Panc1 (cell line): Measurements from ENCODE around the gene FFAR3. TPM values are rescaled to one million over a fixed set of nuclear protein-coding genes. Genes with fewer than 3 reads are reported as not detected.

Experiments
- ATAC-seq: fragments of 200-7000 bp; cut with Tn5 transposase; 2 replicates; pipeline ENCODE4 v1.9.1; 2020; ENCODE audit warnings: mild to moderate bottlenecking, moderate library complexity
- BruUV-seq: library from RNA; stranded (reverse); fragments of 400-500 nt; replicated peaks from 2 replicates; lab custom pipeline; 2021; lab: Mats Ljungman, UMichigan
- CTCF ChIA-PET: fragments of 300-600 bp; sonication (Branson Sonifier 250); formaldehyde crosslinking; loops from one replicate; lab custom pipeline; 2022; ENCODE audit warnings: antibody characterized with exemption; lab: Charles Lee
- POLR2A ChIA-PET: fragments of 300-600 bp; sonication (Branson Sonifier 250); formaldehyde crosslinking; loops from one replicate; lab custom pipeline; 2022; ENCODE audit warnings: antibody characterized with exemption; lab: Charles Lee
- DNase-seq: peaks from one replicate; pipeline ENCODE4 v3.0.0-alpha.2; 2010; ENCODE audit warnings: low read depth, low spot score
- H3K27ac ChIP-seq: 2 replicates; pipeline ENCODE4 v1.5.1; 2011; ENCODE audit warnings: mild to moderate bottlenecking, low read length, inconsistent platforms
- H3K27me3 ChIP-seq: fragments of 200-500 bp; sonication (Bioruptor generic); 2 replicates; pipeline ENCODE4 v1.6.0; 2014; ENCODE audit warnings: low read length, inconsistent platforms; ENCODE audit not compliant: control insufficient read depth, insufficient read depth
- H3K36me3 ChIP-seq: fragments of 200-500 bp; sonication (Bioruptor generic); 2 replicates; pipeline ENCODE4 v1.5.1; 2014; ENCODE audit warnings: inconsistent platforms, mild to moderate bottlenecking, low read length, moderate library complexity; ENCODE audit not compliant: control insufficient read depth, insufficient read depth
- H3K4me1 ChIP-seq: 2 replicates; pipeline ENCODE4 v1.5.1; 2011; ENCODE audit warnings: inconsistent platforms, mild to moderate bottlenecking, low read length, moderate library complexity; ENCODE audit not compliant: control insufficient read depth, insufficient read depth
- H3K4me3 ChIP-seq, 2 experiments: 2 replicates each; pipeline ENCODE4 v1.5.1; 2011 to 2012; ENCODE audit warnings: low read depth in 2 of 2, low read length in 2 of 2, mild to moderate bottlenecking in 2 of 2, inconsistent platforms in 1 of 2, moderate library complexity in 1 of 2
- H3K9me3 ChIP-seq: fragments of 200-500 bp; sonication (Bioruptor generic); 2 replicates; pipeline ENCODE4 v1.5.1; 2014; ENCODE audit warnings: low read depth, mild to moderate bottlenecking, inconsistent platforms, low read length, moderate library complexity; ENCODE audit not compliant: control insufficient read depth, insufficient read depth
- CTCF ChIP-seq: fragments of 450-650 bp; IDR thresholded peaks from 2 replicates; pipeline ENCODE4 v1.5.1; 2017; ENCODE audit warnings: mild to moderate bottlenecking
- POLR2AphosphoS5 ChIP-seq: IDR thresholded peaks from 2 replicates; pipeline ENCODE4 v1.6.1; 2012; ENCODE audit warnings: mild to moderate bottlenecking, low read depth, low read length, moderate library complexity
- REST ChIP-seq, 2 experiments: IDR thresholded peaks; 2 replicates each; pipeline ENCODE4 v1.6.1; 2011 to 2012; ENCODE audit warnings: low read depth in 2 of 2, control low read depth in 1 of 2, low read length in 1 of 2, mild to moderate bottlenecking in 1 of 2, moderate library complexity in 1 of 2; ENCODE audit not compliant: insufficient read depth in 1 of 2
- SIN3A ChIP-seq: IDR thresholded peaks from 2 replicates; pipeline ENCODE4 v1.6.1; 2012; ENCODE audit warnings: low read depth, mild to moderate bottlenecking, low read length, moderate library complexity, borderline replicate concordance; ENCODE audit not compliant: insufficient read depth
- TCF7L2 ChIP-seq: IDR thresholded peaks from 2 replicates; pipeline ENCODE4 v1.6.1; 2011; ENCODE audit warnings: mild to moderate bottlenecking, low read depth, low read length, inconsistent platforms
- in situ Hi-C: cut with HindIII; loops from 2 replicates; pipeline ENCODE4 v1.10.0; 2016; ENCODE audit warnings: low sequenced_read_pairs, low pct_unique_long_range_greater_than_20kb
- intact Hi-C: fragments of 100-400 bp; cut with micrococcal nuclease; formaldehyde crosslinking; loops from one replicate; pipeline ENCODE4 v1.10.0; 2022; ENCODE audit not compliant: unreplicated experiment
- total RNA-seq: library from RNA; stranded (reverse); gene quantifications from one replicate; pipeline ENCODE4 v1.2.1, GENCODE V29; 2021; ENCODE audit not compliant: unreplicated experiment

Gene FFAR3
- total RNA-seq, 1 experiment from 2014 or later, result not detected

- BruUV-seq, result no TSS peak
Observed at GRCh38 chr19:35347171-35347929, 10.9 kb upstream of the FFAR3 start, which contains the start of gene FFAR1. Gene FFAR1, plus strand, starts transcription at chr19:35347902. Its CDS starts 3,650 bp downstream, at chr19:35351552.

GRCh38 chr19:35347930-35348298 is 10.3 kb upstream of the FFAR3 start:
- in situ Hi-C loops (no loop called here), intact Hi-C loops (no loop called here)
- TF ChIP-seq SIN3A (no peak), CTCF (no peak), REST (IDR thresholded peaks at IDR 0.05; ENCODE audit: insufficient read depth in 1 of 2, low read depth in 2 of 2, low read length in 1 of 2) (no peak), POLR2AphosphoS5 (no peak), TCF7L2 (no peak)
- CTCF ChIA-PET, result no interaction called here
- no TSS peak for BruUV-seq
- Histone ChIP-seq H3K9me3 (no peaks in the 10 kb centered on the region), H3K36me3 (no peaks in the 10 kb centered on the region), H3K4me3 (no peak overlapping the region), H3K27ac (no peak overlapping the region), H3K27me3 (peaks cover 4% of the 10 kb centered on the region; the same call in 1 of the 2 replicates), H3K4me1 (no peaks in the 10 kb centered on the region)
- ATAC-seq (no peak), DNase-seq (no peak)
- POLR2A ChIA-PET, result no interaction called here

More at GRCh38 chr19:35347171-35347929, 10.9 kb upstream of the FFAR3 start, which contains the start of gene FFAR1:
- ChIA-PET CTCF (no interaction called here), POLR2A (no interaction called here)
- H3K4me1 ChIP-seq, result no peaks in the 10 kb centered on the region
- H3K36me3 ChIP-seq, result no peaks in the 10 kb centered on the region
- intact Hi-C loops (no loop called here), in situ Hi-C loops (no loop called here)
- H3K4me3 ChIP-seq, result no peak within 1 kb of the TSS
- no peak within 1 kb of the TSS for H3K27ac ChIP-seq
- ATAC-seq (no peak), DNase-seq (no peak)
- TF ChIP-seq CTCF (no peak), SIN3A (no peak), TCF7L2 (no peak), REST (IDR thresholded peaks at IDR 0.05; ENCODE audit: insufficient read depth in 1 of 2, low read depth in 2 of 2, low read length in 1 of 2) (no peak), POLR2AphosphoS5 (no peak)
- no peaks in the 10 kb centered on the region for H3K9me3 ChIP-seq
- peaks cover 4% of the 10 kb centered on the region; the same call in 1 of the 2 replicates for H3K27me3 ChIP-seq
